SK-N-SH (cell line): Measurements from ENCODE around the gene BTBD10. TPM values are rescaled to one million over a fixed set of nuclear protein-coding genes. Genes with fewer than 3 reads are reported as not detected.

Experiments used
- CTCF ChIA-PET: fragments of 300-600, 350-600 bp; formaldehyde crosslinking; extraction: SDS; loops from one replicate; lab custom pipeline; 2021; lab: Yijun Ruan, JAX
- POLR2A ChIA-PET: fragments of 350-600 bp; sonication (Branson Sonifier 250); formaldehyde crosslinking; extraction: SDS; loops from one replicate; lab custom pipeline; 2020; ENCODE audit warnings: antibody characterized with exemption, inconsistent platforms; lab: Yijun Ruan, JAX
- DNase-seq: peaks from one replicate; pipeline ENCODE4 v3.0.0; 2012
- H2AFZ ChIP-seq: fragments of 200-600 bp; sonication (generic); 2 replicates; pipeline ENCODE4 v1.8.1; 2016; ENCODE audit warnings: antibody characterized with exemption, mild to moderate bottlenecking, low read depth
- H3F3A ChIP-seq: fragments of 200-600 bp; sonication (generic); replicated peaks from 2 replicates; pipeline ENCODE3; 2016; ENCODE audit warnings: antibody characterized with exemption, mild to moderate bottlenecking; ENCODE audit not compliant: insufficient read depth
- H3K27ac ChIP-seq, 2 experiments: fragments of 200-500 bp in 1 of 2; fragments of 200-600 bp in 1 of 2; sonication (Bioruptor generic) in 1 of 2; sonication (generic), shearing (Covaris generic) in 1 of 2; 2 replicates each; pipeline versions ENCODE4 v1.5.1 to v1.6.1; 2014 to 2016; ENCODE audit warnings: low read depth in 2 of 2, inconsistent platforms in 1 of 2, low read length in 1 of 2, mild to moderate bottlenecking in 1 of 2, mixed read lengths in 1 of 2
- H3K27me3 ChIP-seq: fragments of 200-600 bp; sonication (generic), shearing (Covaris generic); 2 replicates; pipeline ENCODE4 v1.6.1; 2016; ENCODE audit warnings: mixed run types; ENCODE audit not compliant: insufficient read depth
- H3K36me3 ChIP-seq, 2 experiments: fragments of 200-500 bp in 1 of 2; fragments of 200-600 bp in 1 of 2; sonication (Bioruptor generic) in 1 of 2; sonication (generic) in 1 of 2; replicated peaks in 1 of 2; 2 replicates each; pipeline versions ENCODE3 to v1.5.1; 2014 to 2016; ENCODE audit warnings: low read length in 1 of 2, mild to moderate bottlenecking in 1 of 2; ENCODE audit not compliant: insufficient read depth in 2 of 2, control insufficient read depth in 1 of 2
- H3K4me1 ChIP-seq, 2 experiments: fragments of 200-500 bp in 1 of 2; fragments of 200-600 bp in 1 of 2; sonication (Bioruptor generic) in 1 of 2; sonication (generic), shearing (Covaris generic) in 1 of 2; 2 replicates each; pipeline versions ENCODE4 v1.5.1 to v1.6.1; 2014 to 2016; ENCODE audit warnings: low read depth in 1 of 2, low read length in 1 of 2, mixed run types in 1 of 2; ENCODE audit not compliant: insufficient read depth in 2 of 2, control insufficient read depth in 1 of 2
- H3K4me2 ChIP-seq: fragments of 200-600 bp; sonication (generic), shearing (Covaris generic); 2 replicates; pipeline ENCODE4 v1.6.1; 2017; ENCODE audit warnings: mixed run types
- H3K4me3 ChIP-seq, 2 experiments: fragments of 200-500 bp in 1 of 2; fragments of 200-600 bp in 1 of 2; sonication (Bioruptor generic) in 1 of 2; sonication (generic), shearing (Covaris generic) in 1 of 2; 2 replicates each; pipeline versions ENCODE4 v1.5.1 to v1.8.1; 2014 to 2016; ENCODE audit warnings: low read depth in 2 of 2, inconsistent platforms in 1 of 2, low read length in 1 of 2, mild to moderate bottlenecking in 1 of 2, mixed read lengths in 1 of 2, moderate library complexity in 1 of 2
- H3K79me2 ChIP-seq: fragments of 200-600 bp; sonication (generic); 2 replicates; pipeline ENCODE4 v1.8.1; 2017; ENCODE audit warnings: mild to moderate bottlenecking; ENCODE audit not compliant: insufficient read depth
- H3K9ac ChIP-seq: fragments of 200-600 bp; sonication (generic); 2 replicates; pipeline ENCODE4 v1.6.1; 2017; ENCODE audit warnings: mixed run types
- H3K9me2 ChIP-seq: fragments of 200-600 bp; sonication (generic); 2 replicates; pipeline ENCODE4 v1.6.1; 2017; ENCODE audit warnings: mixed run types
- H3K9me3 ChIP-seq: fragments of 200-600 bp; sonication (generic); 2 replicates; pipeline ENCODE4 v1.6.1; 2017; ENCODE audit warnings: mixed run types, mild to moderate bottlenecking, moderate library complexity
- H4K20me1 ChIP-seq: fragments of 200-600 bp; sonication (generic); 2 replicates; pipeline ENCODE4 v1.6.1; 2017; ENCODE audit warnings: mild to moderate bottlenecking, mixed run types; ENCODE audit not compliant: insufficient read depth
- CHD2 ChIP-seq: fragments of 150-350 bp; IDR thresholded peaks from 2 replicates; pipeline ENCODE4 v1.6.1; 2018; ENCODE audit warnings: low read length; ENCODE audit not compliant: partially characterized antibody
- CTCF ChIP-seq: fragments of 200-600 bp; sonication (generic); IDR thresholded peaks from 2 replicates; pipeline ENCODE4 v1.6.1; 2017; ENCODE audit warnings: antibody characterized with exemption, mild to moderate bottlenecking, moderate library complexity
- EP300 ChIP-seq, 2 experiments: IDR thresholded peaks; 2 replicates each; pipeline versions ENCODE4 v1.4.0 to v1.6.1; 2012; ENCODE audit warnings: borderline replicate concordance in 1 of 2, low read depth in 1 of 2, low read length in 1 of 2
- EZH2phosphoT487 ChIP-seq: fragments of 200-600 bp; sonication (generic); IDR thresholded peaks from 2 replicates; pipeline ENCODE4 v1.6.1; 2017; ENCODE audit warnings: low read depth, mixed run types, mild to moderate bottlenecking, antibody characterized with exemption, moderate library complexity, borderline replicate concordance
- FOXJ3 ChIP-seq: sonication (generic); formaldehyde crosslinking; IDR thresholded peaks from 2 replicates; pipeline ENCODE4 v1.5.1; 2020; ENCODE audit warnings: mild to moderate bottlenecking, missing genetic modification reagents
- FOXM1 ChIP-seq: IDR thresholded peaks from 2 replicates; pipeline ENCODE4 v1.4.0; 2012; ENCODE audit warnings: low read depth, mild to moderate bottlenecking
- GABPA ChIP-seq: IDR thresholded peaks from 2 replicates; pipeline ENCODE4 v1.4.0; 2012; ENCODE audit warnings: low read depth, mild to moderate bottlenecking
- JUND ChIP-seq: IDR thresholded peaks from 2 replicates; pipeline ENCODE4 v1.4.0; 2012
- MAX ChIP-seq: IDR thresholded peaks from 2 replicates; pipeline ENCODE4 v1.4.0; 2012; ENCODE audit warnings: low read depth
- MEF2A ChIP-seq: IDR thresholded peaks from 2 replicates; pipeline ENCODE4 v1.4.0; 2012; ENCODE audit warnings: low read depth, borderline replicate concordance
- MXI1 ChIP-seq: IDR thresholded peaks from 2 replicates; pipeline ENCODE4 v1.6.1; 2012; ENCODE audit warnings: mild to moderate bottlenecking, low read depth, low read length, improper control_type of control experiment
- PBX3 ChIP-seq: IDR thresholded peaks from 2 replicates; pipeline ENCODE4; 2012
- RAD21 ChIP-seq: IDR thresholded peaks from 2 replicates; pipeline ENCODE4 v1.6.1; 2012; ENCODE audit warnings: mild to moderate bottlenecking, low read length
- RCOR1 ChIP-seq: fragments of 150-350 bp; IDR thresholded peaks from 2 replicates; pipeline ENCODE4 v1.6.1; 2017; ENCODE audit warnings: antibody characterized with exemption, low read length
- SMC3 ChIP-seq: IDR thresholded peaks from 2 replicates; pipeline ENCODE4 v1.6.1; 2012; ENCODE audit warnings: low read depth, low read length, improper control_type of control experiment
- TAF1 ChIP-seq: IDR thresholded peaks from 2 replicates; pipeline ENCODE4 v1.6.1; 2012; ENCODE audit warnings: low read depth, mild to moderate bottlenecking, low read length, moderate library complexity, borderline replicate concordance
- TCF12 ChIP-seq: IDR thresholded peaks from 2 replicates; pipeline ENCODE4 v1.4.0; 2012
- TEAD4 ChIP-seq: IDR thresholded peaks from 2 replicates; pipeline ENCODE4 v1.4.0; 2012; ENCODE audit warnings: mild to moderate bottlenecking, borderline replicate concordance; ENCODE audit not compliant: insufficient read depth
- USF1 ChIP-seq: IDR thresholded peaks from 2 replicates; pipeline ENCODE4 v1.4.0; 2012; ENCODE audit warnings: low read depth, borderline replicate concordance
- YY1 ChIP-seq: IDR thresholded peaks from 2 replicates; pipeline ENCODE4 v1.4.0; 2012; ENCODE audit warnings: low read depth, mild to moderate bottlenecking
- ZBTB33 ChIP-seq: IDR thresholded peaks from 2 replicates; pipeline ENCODE4 v1.4.0; 2012; ENCODE audit warnings: low read depth, borderline replicate concordance
- WGBS: methylation state at CpG from one replicate; pipeline ENCODE4 v1.1.6; 2017; ENCODE audit warnings: low lambda C conversion rate; 5-methylcytosine and 5-hydroxymethylcytosine counted together
- polyA plus RNA-seq, 3 experiments: library from polyadenylated mRNA; depleted of rRNA; stranded (reverse); fragments of >200 nt; gene quantifications; 2 replicates each; pipeline ENCODE4 v1.2.3, GENCODE V29; 2012

BTBD10 gene
- polyA plus RNA-seq, 1 of the 3 experiments (the other 2 are of a cell fraction): 23.0 TPM

GRCh38 chr11:13421561-13421960 is 41.5 kb downstream of the BTBD10 start:
- Histone ChIP-seq H3K27ac (no peak overlapping the region), H3K79me2 (peaks cover 52% of the 10 kb centered on the region), H3K9me3 (peaks cover 11% of the 10 kb centered on the region; the same call in 1 of the 2 replicates), H3K4me2 (no peak overlapping the region), H3K27me3 (no peaks in the 10 kb centered on the region), H3K4me1 (no peaks in the 10 kb centered on the region; a peak in 1 of 4 replicates), H3K9me2 (no peaks in the 10 kb centered on the region), H3K36me3 (peaks cover 33 to 35% of the 10 kb centered on the region in 2 experiments), H4K20me1 (peaks cover 5% of the 10 kb centered on the region; the same call in 1 of the 2 replicates), H3K4me3 (no peak overlapping the region), H3K9ac (no peak overlapping the region), H3F3A (peaks cover 14% of the 10 kb centered on the region), H2AFZ (no peak overlapping the region)
- TF ChIP-seq SMC3 (no peak), RAD21 (no peak), FOXM1 (no peak), USF1 (no peak), MAX (no peak), YY1 (no peak), TCF12 (no peak), TEAD4 (no peak), FOXJ3 (CRISPR knock-in tag) (no peak)
- ChIA-PET POLR2A (no interaction called here), CTCF (interaction anchor here (1.7 kb wide), 1 partner anchor 36 kb away, joined by 5 read pairs; no protein-coding TSS in a partner anchor)
- no peak for DNase-seq
- WGBS: 95% methylated on average over 6 of the region's 6 CpGs

- CTCF ChIA-PET: no interaction called here
- DNase-seq: no peak
- H3K9ac ChIP-seq: no peak overlapping the region
These were observed 47.8 kb downstream of the BTBD10 start for GRCh38 chr11:13415201-13415600.

More at GRCh38 chr11:13415201-13415600, 47.8 kb downstream of the BTBD10 start:
- no peaks in the 10 kb centered on the region for H4K20me1 ChIP-seq
- H3K4me2 ChIP-seq: no peak overlapping the region
- H3F3A ChIP-seq: peaks cover 14% of the 10 kb centered on the region
- H3K9me3 ChIP-seq: no peaks in the 10 kb centered on the region
- POLR2A ChIA-PET: no interaction called here
- H3K27ac ChIP-seq: no peak overlapping the region
- no peak overlapping the region for H3K4me3 ChIP-seq
- H2AFZ ChIP-seq: no peak overlapping the region
- no peaks in the 10 kb centered on the region for H3K9me2 ChIP-seq
- H3K36me3 ChIP-seq: peaks cover 48 to 70% of the 10 kb centered on the region in 2 experiments
- no peaks in the 10 kb centered on the region; the same call in 1 of the 2 replicates for H3K79me2 ChIP-seq
- WGBS: 72% methylated on average over 3 of the region's 3 CpGs
- no peaks in the 10 kb centered on the region for H3K27me3 ChIP-seq
- no peaks in the 10 kb centered on the region; a peak in 1 of 4 replicates for H3K4me1 ChIP-seq
- TF ChIP-seq GABPA (no peak), CHD2 (no peak), RCOR1 (no peak), ZBTB33 (no peak), TCF12 (no peak), EP300 (IDR thresholded peaks at IDR 0.05; ENCODE audit: borderline replicate concordance in 1 of 2, low read depth in 1 of 2, low read length in 1 of 2) (no peak), JUND (no peak), YY1 (no peak), MAX (no peak), SMC3 (no peak), PBX3 (no peak), EZH2phosphoT487 (no peak), FOXJ3 (CRISPR knock-in tag) (no peak), MXI1 (no peak), MEF2A (no peak), CTCF (no peak), TAF1 (no peak)
